ENCODE data around the gene MUC3A.

- TF ChIP-seq POLR2A (IDR thresholded peaks at IDR 0.05; ENCODE audit: control extremely low read depth in 1 of 2, low read depth in 2 of 2, low read length in 2 of 2) (no peak), BCL11A (IDR thresholded peaks at IDR 0.05; ENCODE audit: low read depth in 2 of 2, low read length in 2 of 2) (no peak), CTCF (IDR thresholded peaks at IDR 0.05; ENCODE audit: control extremely low read depth in 1 of 3, insufficient read depth in 1 of 3, low read depth in 1 of 3, low read length in 3 of 3) (no peak), MAX (IDR thresholded peaks at IDR 0.05) (no peak), EGR1 (IDR thresholded peaks at IDR 0.05; ENCODE audit: borderline replicate concordance, low read depth, low read length) (no peak), EZH2 (IDR thresholded peaks at IDR 0.05; ENCODE audit: low read depth, low read length, severe bottlenecking) (no peak), RXRA (IDR thresholded peaks at IDR 0.05; ENCODE audit: insufficient read depth, low read depth, low read length) (no peak), JUND (IDR thresholded peaks at IDR 0.05; ENCODE audit: low read length) (no peak)
Observed at GRCh38 chr7:101015626-101016025, 66.3 kb downstream of the MUC3A start.

Measured in H1 (cell line).